SK-N-MC (cell line): Measurements from ENCODE around the gene PTPRF.

ENCODE experiments used
- EZH2 ChIP-seq: fragments of 200-600 bp; sonication (generic); IDR thresholded peaks from one replicate; pipeline ENCODE4 v1.6.1; 2017; ENCODE audit warnings: antibody characterized with exemption
- FOXP2 ChIP-seq: optimal IDR thresholded peaks from 2 replicates; pipeline ENCODE3; 2011; ENCODE audit warnings: mild to moderate bottlenecking, moderate library complexity; ENCODE audit not compliant: insufficient read depth; ENCODE audit errors: extremely low read length, control extremely low read depth
- POLR2AphosphoS5 ChIP-seq: IDR thresholded peaks from 2 replicates; pipeline ENCODE4 v1.6.1; 2012; ENCODE audit warnings: mild to moderate bottlenecking, low read depth, low read length, borderline replicate concordance

DNA sequence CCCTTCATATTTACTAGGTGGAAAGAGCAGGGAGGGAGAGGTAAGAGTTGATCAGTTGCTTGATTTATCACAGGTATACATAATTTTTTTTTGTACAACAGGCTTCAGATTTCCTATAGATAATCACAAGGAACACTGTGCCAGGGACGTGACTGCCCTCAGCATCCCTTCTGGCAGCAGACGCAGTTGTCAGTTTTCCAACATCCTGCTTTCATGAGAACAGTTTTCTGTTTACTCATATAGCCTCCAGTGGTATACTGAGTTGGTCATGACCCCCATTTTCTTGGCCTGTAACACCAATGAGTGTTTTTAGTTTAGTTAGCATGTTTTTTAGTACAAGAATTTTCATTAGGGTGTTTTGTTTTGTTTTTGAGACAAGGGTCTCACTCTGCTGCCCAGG, 37.9 kb upstream of the PTPRF start:
- TF ChIP-seq EZH2 (no peak), POLR2AphosphoS5 (no peak), FOXP2 (no peak)
